ENCODE results near the gene RXRB.
"Not testable (repeated sequence)": the region's sequence is repeated elsewhere in the genome, so short reads cannot be mapped to it uniquely, and the experiment has no call there.

The RXRB gene

DNA sequence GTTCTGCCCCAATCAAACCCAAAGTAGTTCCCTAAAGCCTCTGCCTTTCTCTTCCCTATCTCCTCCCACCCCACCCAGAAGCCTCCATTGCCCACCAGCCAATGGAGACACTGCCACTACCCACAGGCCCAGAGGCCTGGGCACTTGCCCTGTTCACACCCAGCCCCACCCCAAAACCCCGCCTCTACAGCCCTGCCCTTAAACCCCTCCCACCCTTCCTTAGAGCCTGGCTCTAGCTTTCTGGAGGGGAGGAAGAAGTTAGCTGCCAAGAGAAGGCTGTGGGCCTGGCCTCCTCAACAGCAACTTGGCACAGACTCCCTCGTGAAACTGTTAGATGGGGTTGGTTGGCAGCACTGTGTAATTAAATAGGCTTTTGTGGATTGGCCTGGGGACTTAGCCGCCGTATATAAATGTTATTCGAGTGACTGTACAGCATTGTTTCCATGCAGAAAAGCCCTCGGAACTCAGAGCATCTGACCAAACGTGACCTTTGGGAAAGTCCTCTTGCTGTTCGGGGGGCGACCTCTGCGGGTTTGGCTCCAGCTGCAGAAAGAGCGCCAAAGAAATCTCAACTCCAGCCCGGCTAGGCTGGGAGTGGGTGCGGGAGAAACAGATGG, 39.6 kb downstream of the RXRB start:
- no peak for DNase-seq

DNA sequence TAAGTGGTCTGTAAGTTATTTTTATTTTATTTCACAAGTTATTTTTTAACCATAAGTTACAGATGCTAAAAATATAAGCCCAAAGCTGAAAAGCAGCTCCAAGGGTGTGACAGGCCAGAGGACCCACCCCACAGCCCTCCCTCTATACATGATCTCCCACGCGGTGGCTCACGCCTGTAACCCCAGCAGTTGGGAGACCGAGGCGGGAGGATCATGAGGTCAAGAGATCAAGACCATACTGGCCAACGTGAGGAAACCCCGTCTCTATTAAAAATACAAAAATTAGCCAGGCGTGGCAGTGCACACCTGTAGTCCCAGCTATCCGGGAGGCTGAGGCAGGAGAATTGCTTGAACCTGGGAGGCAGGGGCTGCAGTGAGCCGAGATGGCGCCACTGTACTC, 40.4 kb downstream of the RXRB start:
- no peak for DNase-seq

DNA sequence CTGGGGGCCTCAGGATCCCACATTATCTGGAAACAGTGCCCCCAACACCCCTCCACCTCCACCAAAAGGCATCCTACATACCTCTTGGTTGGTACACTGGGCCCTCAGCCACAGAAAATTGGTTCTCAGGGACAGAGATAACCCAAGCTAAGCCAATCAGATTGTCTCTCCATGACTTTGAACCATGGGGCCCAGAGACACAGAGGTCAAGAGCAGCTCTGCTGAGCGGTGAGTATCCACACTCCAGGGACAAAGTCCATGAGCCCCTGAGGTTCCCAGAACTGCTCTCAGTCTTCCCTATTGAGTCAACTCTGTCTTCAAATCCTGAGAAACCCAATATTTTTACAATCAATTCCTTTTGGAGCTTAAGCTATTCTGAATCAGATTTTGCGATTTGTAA, 43.5 kb downstream of the RXRB start:
- DNase-seq: no peak

DNA sequence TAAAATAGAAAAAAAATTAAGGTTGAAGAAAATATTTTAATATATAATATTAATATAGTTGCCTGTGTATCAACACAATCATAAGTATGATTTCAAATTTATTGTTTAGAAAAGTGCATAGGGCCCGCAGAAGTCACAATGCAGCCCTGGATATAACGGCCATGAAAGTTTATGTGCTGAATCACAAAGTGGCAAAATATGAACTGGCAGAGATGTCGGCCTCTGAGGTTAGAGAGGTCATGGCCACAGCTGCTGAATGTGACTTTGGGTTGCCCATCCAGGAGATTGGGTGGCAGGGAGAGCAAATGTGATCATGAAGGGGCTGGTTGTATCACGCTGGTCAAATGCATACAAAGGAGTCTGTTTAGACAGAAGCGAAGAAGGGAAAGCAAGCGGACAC, 43.9 kb downstream of the RXRB start:
- no peak for DNase-seq

DNA sequence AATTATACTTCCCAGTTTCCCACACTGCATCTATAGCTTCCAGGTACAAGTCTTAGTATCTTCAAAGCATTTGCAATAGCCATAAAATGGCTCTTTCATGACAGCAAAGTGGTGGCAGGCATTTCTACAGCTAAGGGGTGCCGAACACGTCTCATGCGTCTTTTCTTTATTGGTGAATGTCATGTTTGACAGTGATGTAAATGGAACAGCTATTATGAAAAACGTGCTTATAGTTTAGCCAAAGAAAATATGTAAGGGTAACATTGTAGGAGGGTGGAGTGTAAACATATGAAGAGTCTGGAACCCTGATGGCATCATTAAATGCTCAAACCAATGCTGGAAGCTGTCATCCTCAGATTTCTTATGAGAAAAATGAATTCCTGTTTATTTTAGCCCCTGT, 46.1 kb downstream of the RXRB start:
- DNase-seq: peak in 1 of 3 experiments; percentile 29

DNA sequence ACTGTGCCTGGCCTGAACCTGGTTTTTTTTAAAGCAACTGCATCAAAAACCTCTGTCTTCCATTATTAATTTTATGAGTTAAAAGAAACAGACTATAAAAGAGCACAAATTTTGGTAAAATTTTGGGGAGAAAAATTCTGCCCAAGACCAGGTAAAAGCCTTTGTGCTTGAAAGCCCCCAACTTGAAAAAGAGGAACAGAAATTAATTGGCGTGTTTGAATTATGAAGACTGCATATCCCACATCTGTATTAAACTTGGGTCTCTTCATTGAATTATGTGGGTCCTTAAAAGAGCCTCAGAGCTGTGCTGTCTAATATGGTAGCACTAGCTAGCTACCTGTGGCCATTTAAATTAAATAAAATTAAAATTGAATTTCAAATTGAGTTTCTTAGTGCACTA, 49.4 kb downstream of the RXRB start:
- no peak for DNase-seq

DNA sequence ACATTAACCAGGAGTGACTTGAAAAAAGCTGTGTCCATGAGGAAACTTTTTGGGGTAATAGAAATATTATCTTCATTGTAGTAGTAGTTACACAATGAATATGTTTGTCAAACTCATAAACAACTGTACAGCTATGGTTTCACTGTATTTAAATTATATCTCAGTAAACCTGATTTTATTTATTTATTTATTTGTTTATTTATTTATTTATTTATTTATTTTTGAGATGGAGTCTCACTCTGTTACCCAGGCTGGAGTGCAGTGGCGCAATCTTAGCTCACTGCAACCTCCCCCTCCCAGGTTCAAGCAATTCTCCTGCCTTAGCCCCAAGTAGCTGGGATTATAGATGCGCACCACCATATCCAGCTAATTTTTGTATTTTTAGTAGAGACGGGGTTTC, 49.9 kb downstream of the RXRB start:
- DNase-seq: not testable (repeated sequence)

DNA sequence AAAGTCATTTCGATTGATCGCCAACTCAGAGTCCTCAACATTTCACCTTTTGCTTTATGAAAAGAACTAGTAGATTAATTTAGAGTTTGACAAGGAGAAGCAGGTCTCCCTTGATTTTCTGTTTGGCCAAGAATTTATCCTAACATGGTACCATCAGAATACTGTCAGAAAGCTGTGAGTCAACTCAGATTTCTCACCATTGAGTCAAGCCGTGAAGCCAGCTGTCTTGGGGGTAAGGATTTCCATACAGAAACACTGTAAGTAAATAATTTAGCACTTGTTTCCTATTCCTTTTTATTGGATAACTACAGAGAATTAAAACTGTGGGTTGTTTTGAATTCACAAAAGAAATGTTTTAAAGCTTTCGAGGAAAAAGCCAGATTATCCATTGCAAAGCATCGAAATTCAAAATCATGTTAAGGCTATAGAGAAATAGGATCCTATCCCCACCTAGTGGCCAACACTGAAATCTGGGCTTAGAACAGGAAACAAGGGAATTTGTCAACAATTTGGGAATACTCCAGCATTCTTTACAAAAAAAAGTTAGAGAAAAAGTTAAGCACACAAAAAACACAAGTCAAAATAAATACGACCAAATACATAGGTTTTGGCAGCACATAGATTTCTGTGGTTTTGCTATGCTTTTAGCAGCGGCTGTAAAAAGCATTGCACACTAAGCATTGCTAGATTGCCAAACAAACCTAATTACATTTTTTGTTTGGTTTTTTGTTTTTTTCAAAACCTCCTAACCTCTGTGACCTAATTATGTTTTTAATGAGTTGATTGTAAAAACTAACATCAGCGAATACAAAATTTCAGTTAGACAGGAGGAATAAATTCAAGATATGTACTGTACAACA, 52.4 kb downstream of the RXRB start:
- peak in 2 of 3 experiments; percentile 18 to 62 for DNase-seq

DNA sequence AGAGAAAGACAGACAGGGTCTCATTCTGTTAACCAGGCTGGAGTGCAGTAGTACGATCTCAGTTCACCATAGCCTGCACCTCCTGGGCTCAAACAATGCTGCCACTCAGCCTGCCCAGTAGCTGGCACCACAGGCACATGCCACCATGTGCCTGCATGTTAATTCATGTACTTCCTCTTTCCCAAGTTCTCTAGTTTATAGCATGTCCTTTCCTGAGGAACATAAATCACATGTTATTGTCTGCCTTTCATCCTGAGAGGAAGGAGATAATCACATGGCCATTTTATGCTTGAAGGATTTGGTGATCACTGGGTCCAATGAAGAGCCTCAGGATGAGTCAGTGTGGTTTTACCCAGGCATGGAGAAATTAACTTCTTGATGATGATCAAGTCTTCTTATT, 56.1 kb downstream of the RXRB start:
- peak in 1 of 3 experiments; percentile 47 for DNase-seq

All from NCI-H1417 (cell line).